Mucosa of gallbladder (tissue), 1 donor: ENCODE measurements around the gene ARHGAP10. TPM values are rescaled to one million over a fixed set of nuclear protein-coding genes. Genes with fewer than 3 reads are reported as not detected.

ENCODE experiments used
- DNase-seq: peaks from one replicate; pipeline ENCODE4 v3.0.0-alpha.2; 2020; ENCODE audit warnings: low spot score
- total RNA-seq: library from RNA; stranded (reverse); gene quantifications from one replicate; pipeline ENCODE4 v1.2.1, GENCODE V29; 2021
- donor health status: DM: no; HTN: no; CAD: no.

ARHGAP10 gene
- total RNA-seq, 1 donor from 2014 or later: 52.2 TPM

GRCh38 chr4:147768113-147768512, 36.2 kb downstream of the ARHGAP10 start:
- DNase-seq: no peak

- no peak for DNase-seq
Observed at GRCh38 chr4:147769386-147769785, 37.5 kb downstream of the ARHGAP10 start.

GRCh38 chr4:147770831-147771230, 38.9 kb downstream of the ARHGAP10 start:
- DNase-seq: no peak

- DNase-seq: no peak
Observed at GRCh38 chr4:147772056-147772455, 40.2 kb downstream of the ARHGAP10 start.

- no peak for DNase-seq
Observed at GRCh38 chr4:147772459-147772969, 40.6 kb downstream of the ARHGAP10 start.

- no peak for DNase-seq
Observed at GRCh38 chr4:147773261-147774184, 41.6 kb downstream of the ARHGAP10 start.

GRCh38 chr4:147776716-147777115, 44.8 kb downstream of the ARHGAP10 start:
- DNase-seq: no peak

- no peak for DNase-seq
Observed at GRCh38 chr4:147777456-147778091, 45.7 kb downstream of the ARHGAP10 start.

- no peak for DNase-seq
Observed at GRCh38 chr4:147778942-147779341, 47.1 kb downstream of the ARHGAP10 start.

GRCh38 chr4:147779451-147779850, 47.6 kb downstream of the ARHGAP10 start:
- DNase-seq: no peak

GRCh38 chr4:147780137-147780777, 48.4 kb downstream of the ARHGAP10 start:
- DNase-seq: no peak

GRCh38 chr4:147782087-147782781, 50.3 kb downstream of the ARHGAP10 start:
- no peak for DNase-seq

- no peak for DNase-seq
Observed at GRCh38 chr4:147785129-147785528, 53.2 kb downstream of the ARHGAP10 start.

GRCh38 chr4:147786031-147786430, 54.1 kb downstream of the ARHGAP10 start:
- DNase-seq: no peak

GRCh38 chr4:147786531-147786930, 54.6 kb downstream of the ARHGAP10 start:
- no peak for DNase-seq

GRCh38 chr4:147787204-147787603, 55.3 kb downstream of the ARHGAP10 start:
- DNase-seq: no peak

- no peak for DNase-seq
Observed at GRCh38 chr4:147788791-147789190, 56.9 kb downstream of the ARHGAP10 start.

- no peak for DNase-seq
Observed at GRCh38 chr4:147789596-147789995, 57.7 kb downstream of the ARHGAP10 start.

GRCh38 chr4:147790412-147790811, 58.5 kb downstream of the ARHGAP10 start:
- no peak for DNase-seq

- DNase-seq: no peak
Observed at GRCh38 chr4:147791341-147791740, 59.5 kb downstream of the ARHGAP10 start.

- no peak for DNase-seq
Observed at GRCh38 chr4:147791865-147792264, 60.0 kb downstream of the ARHGAP10 start.
